Thymus (tissue), 14 donors: ENCODE measurements around the gene ETV3. TPM values are rescaled to one million over a fixed set of nuclear protein-coding genes. Genes with fewer than 3 reads are reported as not detected.
A peak's percentile ranks its signal among the peaks of the same experiment; 100 is the strongest.
"Not testable (repeated sequence)": the region's sequence is repeated elsewhere in the genome, so short reads cannot be mapped to it uniquely, and the experiment has no call there.

Experiments used
- DNase-seq, 9 donors: peaks; one replicate each; pipeline ENCODE4 v3.0.0-alpha.2; 2013; ENCODE audit warnings: low spot score in 9 of 9, low read depth in 6 of 9, missing footprints in 1 of 9
- H3K27ac ChIP-seq, 2 donors: one replicate each; pipeline ENCODE4 v1.5.1; 2013; ENCODE audit warnings: control low read depth in 1 of 2, low read depth in 1 of 2, low read length in 1 of 2, mild to moderate bottlenecking in 1 of 2, moderate library complexity in 1 of 2
- H3K27me3 ChIP-seq, 2 donors: one replicate each; pipeline ENCODE4 v1.5.1; 2013; ENCODE audit warnings: low read length in 1 of 2; ENCODE audit not compliant: control insufficient read depth in 2 of 2, insufficient read depth in 1 of 2
- H3K36me3 ChIP-seq, 2 donors: one replicate each; pipeline ENCODE4 v1.5.1; 2013; ENCODE audit warnings: low read length in 1 of 2, mild to moderate bottlenecking in 1 of 2, moderate library complexity in 1 of 2; ENCODE audit not compliant: control insufficient read depth in 2 of 2, insufficient read depth in 2 of 2
- H3K4me1 ChIP-seq, 2 donors: one replicate each; pipeline ENCODE4 v1.5.1; 2013; ENCODE audit warnings: low read length in 2 of 2; ENCODE audit not compliant: control insufficient read depth in 2 of 2, insufficient read depth in 2 of 2
- H3K4me3 ChIP-seq, 2 donors: one replicate each; pipeline ENCODE4 v1.5.1; 2013; ENCODE audit warnings: low read length in 2 of 2, control low read depth in 1 of 2, mild to moderate bottlenecking in 1 of 2
- H3K9me3 ChIP-seq, 2 donors: one replicate each; pipeline ENCODE4 v1.5.1; 2013; ENCODE audit warnings: low read length in 1 of 2, mild to moderate bottlenecking in 1 of 2; ENCODE audit not compliant: control insufficient read depth in 2 of 2, insufficient read depth in 1 of 2
- WGBS: extraction: QIAGEN DNeasy Blood & Tissue Kit; methylation state at CpG from one replicate; pipeline ENCODE4 v1.1.7; 2013; 5-methylcytosine and 5-hydroxymethylcytosine counted together
- long read RNA-seq, 10 donors: transcript quantifications; one replicate each; lab custom pipeline, GENCODE V29; 2026
- polyA plus RNA-seq: library from polyadenylated mRNA; stranded (reverse); fragments of 200-250 nt; gene quantifications from one replicate; pipeline ENCODE4 v1.2.3, GENCODE V29; 2013
- total RNA-seq: library from RNA; stranded (reverse); fragments of 120-200 nt; gene quantifications from one replicate; pipeline ENCODE4 v1.2.4, GENCODE V29; 2013
- donor health status: healthy.

ETV3 gene
- total RNA-seq: 10.6 TPM
- polyA plus RNA-seq: 14.3 TPM
- long read RNA-seq, donor 1: 0 reads
- long read RNA-seq, donor 2, full-length matches to known transcripts: 3 of 3 reads
- long read RNA-seq, donor 2, partial matches to known transcripts: 0 of 3 reads
- long read RNA-seq, donor 2, other reads (novel, unspliced or antisense): 0 of 3 reads
- long read RNA-seq, donor 3, partial matches to known transcripts: 0 of 2 reads
- long read RNA-seq, donor 3, other reads (novel, unspliced or antisense): 0 of 2 reads
- long read RNA-seq, donor 4: 0 reads
- long read RNA-seq, donor 5, full-length matches to known transcripts: 6 of 6 reads
- long read RNA-seq, donor 5, partial matches to known transcripts: 0 of 6 reads
- long read RNA-seq, donor 5, other reads (novel, unspliced or antisense): 0 of 6 reads
- long read RNA-seq, donor 6, full-length matches to known transcripts: 3 of 3 reads
- long read RNA-seq, donor 6, partial matches to known transcripts: 0 of 3 reads
- long read RNA-seq, donor 6, other reads (novel, unspliced or antisense): 0 of 3 reads
- long read RNA-seq, donor 7, full-length matches to known transcripts: 4 of 4 reads
- long read RNA-seq, donor 7, partial matches to known transcripts: 0 of 4 reads
- long read RNA-seq, donor 7, other reads (novel, unspliced or antisense): 0 of 4 reads
- long read RNA-seq, donor 8, full-length matches to known transcripts: 1 of 1 reads
- long read RNA-seq, donor 8, partial matches to known transcripts: 0 of 1 reads
- long read RNA-seq, donor 8, other reads (novel, unspliced or antisense): 0 of 1 reads
- long read RNA-seq, donor 9, full-length matches to known transcripts: 2 of 2 reads
- long read RNA-seq, donor 9, partial matches to known transcripts: 0 of 2 reads
- long read RNA-seq, donor 9, other reads (novel, unspliced or antisense): 0 of 2 reads
- long read RNA-seq, donor 10, full-length matches to known transcripts: 3 of 3 reads
- long read RNA-seq, donor 10, partial matches to known transcripts: 0 of 3 reads
- long read RNA-seq, donor 10, other reads (novel, unspliced or antisense): 0 of 3 reads

GRCh38 chr1:157138220-157139051, at the start of gene ETV3:
TSS of gene ETV3 (minus strand) at chr1:157138395. CDS start at chr1:157136352, 2,043 bp downstream.
- Histone ChIP-seq H3K9me3 (no peaks in the 10 kb centered on the region), H3K27me3 (peaks cover 7 to 17% of the 10 kb centered on the region in 2 donors), H3K27ac (peak within 1 kb of the TSS; percentile 84 to 85), H3K4me1 (peaks cover 18 to 27% of the 10 kb centered on the region in 2 donors), H3K4me3 (peak within 1 kb of the TSS; percentile 77 to 93), H3K36me3 (peaks cover 15% of the 10 kb centered on the region in 2 donors)
- WGBS: under 1% methylated on average over 85 of the region's 85 CpGs
- peak; percentile 55 to 89 (median 73) for DNase-seq

GRCh38 chr1:157186281-157186992, 48.2 kb upstream of the ETV3 start:
- Histone ChIP-seq H3K9me3 (no peaks in the 10 kb centered on the region), H3K4me1 (peaks cover 0 to 9% of the 10 kb centered on the region in 2 donors), H3K27me3 (no peaks in the 10 kb centered on the region), H3K36me3 (no peaks in the 10 kb centered on the region), H3K27ac (no peak overlapping the region), H3K4me3 (no peak overlapping the region)
- no peak for DNase-seq
- WGBS: 96% methylated on average over 8 of the region's 8 CpGs

GRCh38 chr1:157183870-157184269, 45.7 kb upstream of the ETV3 start:
- no peak overlapping the region for H3K27ac ChIP-seq
- WGBS: 78% methylated on average over 3 of the region's 3 CpGs
- no peaks in the 10 kb centered on the region for H3K36me3 ChIP-seq
- H3K9me3 ChIP-seq: no peaks in the 10 kb centered on the region
- no peak overlapping the region for H3K4me3 ChIP-seq
- no peak for DNase-seq
- peaks cover 0 to 13% of the 10 kb centered on the region in 2 donors for H3K4me1 ChIP-seq
- no peaks in the 10 kb centered on the region for H3K27me3 ChIP-seq

- peaks cover 0 to 28% of the 10 kb centered on the region in 2 donors for H3K4me1 ChIP-seq
- H3K36me3 ChIP-seq, H3K4me3 ChIP-seq, H3K9me3 ChIP-seq, H3K27me3 ChIP-seq, H3K27ac ChIP-seq, DNase-seq: not testable (repeated sequence)
- 88% methylated on average over 5 of the region's 5 CpGs for WGBS
Measured at GRCh38 chr1:157182371-157182770, 44.2 kb upstream of the ETV3 start.

- Histone ChIP-seq H3K9me3 (no peaks in the 10 kb centered on the region), H3K27ac (no peak overlapping the region), H3K36me3 (no peaks in the 10 kb centered on the region), H3K4me3 (no peak overlapping the region), H3K27me3 (no peaks in the 10 kb centered on the region), H3K4me1 (peaks cover 0 to 33% of the 10 kb centered on the region in 2 donors)
- no peak for DNase-seq
- WGBS: 67% methylated on average over 3 of the region's 3 CpGs
Measured at GRCh38 chr1:157181790-157182189, 43.6 kb upstream of the ETV3 start.

- no peaks in the 10 kb centered on the region for H3K27me3 ChIP-seq
- H3K36me3 ChIP-seq: no peaks in the 10 kb centered on the region
- H3K9me3 ChIP-seq: no peaks in the 10 kb centered on the region
- no peak overlapping the region for H3K27ac ChIP-seq
- H3K4me1 ChIP-seq: peaks cover 0 to 39% of the 10 kb centered on the region in 2 donors
- DNase-seq: no peak
- H3K4me3 ChIP-seq: no peak overlapping the region
- WGBS: 15% methylated on average over 5 of the region's 5 CpGs
Measured at GRCh38 chr1:157181258-157181657, 43.1 kb upstream of the ETV3 start.

- Histone ChIP-seq H3K4me1 (peaks cover 0 to 57% of the 10 kb centered on the region in 2 donors), H3K9me3 (no peaks in the 10 kb centered on the region), H3K36me3 (no peaks in the 10 kb centered on the region), H3K27ac (no peak overlapping the region), H3K27me3 (no peaks in the 10 kb centered on the region), H3K4me3 (no peak overlapping the region)
- no peak for DNase-seq
- 82% methylated on average over 3 of the region's 3 CpGs for WGBS
Measured at GRCh38 chr1:157178490-157178889, 40.3 kb upstream of the ETV3 start.
